ENCODE measurements around the gene VAT1L.

Gene VAT1L

DNA sequence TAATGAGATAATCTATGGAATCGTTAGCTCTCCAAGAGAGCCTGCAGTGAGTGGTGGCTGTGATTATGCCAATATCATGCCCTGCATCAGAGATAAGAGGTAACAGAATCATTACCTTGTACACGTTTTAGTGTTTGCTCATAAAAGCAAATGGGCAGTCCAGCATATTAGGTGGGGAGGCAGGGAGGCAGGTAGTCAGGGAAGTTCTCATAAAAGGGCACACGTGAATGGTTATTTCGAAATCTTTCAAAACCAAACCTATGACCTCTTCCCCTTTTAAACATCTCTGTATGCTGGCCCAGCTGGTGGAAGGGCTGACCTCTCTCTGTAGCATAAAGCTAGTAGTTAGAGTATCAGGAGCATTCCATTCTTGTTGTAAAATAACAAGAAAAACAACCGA is 51.7 kb downstream of the VAT1L start:
- no peak overlapping the region for H3K4me3 ChIP-seq (ENCODE audit: low read depth, low read length)
- no peak for TF ChIP-seq CTCF (IDR thresholded peaks at IDR 0.05; ENCODE audit: low read depth, low read length, missing control alignments)
- no peak for DNase-seq (ENCODE audit: low read depth)

DNA sequence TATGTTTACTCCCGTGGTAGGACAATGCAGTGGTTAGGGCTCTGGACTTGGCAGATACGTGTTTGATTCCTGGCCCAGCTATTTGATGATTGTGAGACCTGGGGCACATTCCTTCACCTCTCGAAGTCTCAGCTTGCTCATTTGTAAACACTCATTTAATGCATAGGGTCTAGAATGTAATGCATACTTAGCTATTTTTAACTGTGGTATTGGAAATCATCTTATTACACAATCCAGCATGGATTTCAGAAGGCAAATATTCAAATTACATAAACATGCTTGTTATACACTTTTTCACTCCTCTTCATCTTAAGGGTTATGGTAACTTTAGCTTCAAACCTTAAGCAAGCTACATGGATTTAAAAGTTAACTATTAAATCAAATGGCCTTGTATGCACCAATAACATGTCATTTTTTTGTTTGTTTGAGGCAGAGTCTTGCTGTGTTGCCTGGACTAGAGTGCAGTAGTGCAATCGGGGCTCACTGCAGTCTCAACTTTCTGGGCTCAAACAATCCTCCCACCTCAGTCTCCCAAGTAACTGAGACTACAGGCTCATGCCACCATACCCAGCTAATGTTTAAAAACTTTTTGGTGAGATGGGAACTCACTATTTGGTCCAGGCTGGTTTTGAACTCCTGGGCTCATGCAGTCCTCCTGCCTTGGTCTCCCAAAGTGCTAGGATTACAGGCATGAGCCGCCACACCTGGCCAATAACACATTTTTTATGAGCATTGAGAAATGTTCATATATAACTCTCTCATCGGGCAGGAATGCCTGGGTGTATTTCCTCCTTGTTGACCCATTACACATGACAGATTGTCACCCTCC is 52.5 kb downstream of the VAT1L start:
- no peak for TF ChIP-seq CTCF (IDR thresholded peaks at IDR 0.05; ENCODE audit: low read depth, low read length, missing control alignments)
- no peak overlapping the region for H3K4me3 ChIP-seq (ENCODE audit: low read depth, low read length)
- DNase-seq (ENCODE audit: low read depth), result no peak

- no peak for TF ChIP-seq CTCF (IDR thresholded peaks at IDR 0.05; ENCODE audit: low read depth, low read length, missing control alignments)
- DNase-seq (ENCODE audit: low read depth), result no peak
- no peak overlapping the region for H3K4me3 ChIP-seq (ENCODE audit: low read depth, low read length)
These were observed 53.1 kb downstream of the VAT1L start for GRCh38 chr16:77841502-77841763.

DNA sequence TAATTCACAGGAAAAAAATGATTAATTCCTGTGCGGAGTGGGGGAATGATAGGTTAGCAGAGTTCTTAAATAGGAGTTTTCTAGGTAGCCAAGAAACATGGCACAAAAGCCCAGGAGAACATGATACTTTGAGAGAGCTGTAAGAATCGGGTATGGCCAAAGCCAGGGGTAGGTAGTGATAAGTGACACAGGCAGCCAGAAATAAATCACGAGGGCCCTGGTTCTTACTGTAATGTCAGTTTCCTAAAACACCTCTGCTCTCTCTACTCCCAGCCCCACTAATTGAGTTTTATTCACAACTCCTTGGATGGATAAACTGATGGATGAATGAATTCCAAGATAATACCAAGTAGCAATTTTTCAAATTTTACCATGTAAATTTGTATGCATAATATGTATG is 54.1 kb downstream of the VAT1L start:
- TF ChIP-seq CTCF (IDR thresholded peaks at IDR 0.05; ENCODE audit: low read depth, low read length, missing control alignments), result no peak
- DNase-seq (ENCODE audit: low read depth), result no peak
- H3K4me3 ChIP-seq (ENCODE audit: low read depth, low read length), result no peak overlapping the region

DNA sequence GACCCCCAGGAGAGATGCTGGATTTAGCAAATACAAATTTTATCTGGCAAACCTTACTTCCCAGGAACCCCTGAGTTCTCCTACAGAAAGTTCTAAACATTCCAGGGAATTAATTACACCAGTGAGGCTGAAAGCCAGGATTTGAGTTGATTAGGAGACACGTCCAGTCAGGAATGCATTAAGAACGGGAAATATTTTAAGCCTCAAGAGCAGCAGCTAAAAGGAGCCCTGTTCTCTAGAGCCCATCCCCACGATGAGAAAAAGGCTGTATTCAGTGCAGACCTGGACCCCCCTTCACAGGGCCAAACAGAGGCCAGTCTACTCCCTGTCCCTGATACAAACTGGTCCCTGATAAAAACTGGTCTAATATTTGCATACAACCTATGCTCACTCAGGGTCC is 55.0 kb downstream of the VAT1L start:
- no peak overlapping the region for H3K4me3 ChIP-seq (ENCODE audit: low read depth, low read length)
- no peak for TF ChIP-seq CTCF (IDR thresholded peaks at IDR 0.05; ENCODE audit: low read depth, low read length, missing control alignments)
- DNase-seq (ENCODE audit: low read depth), result no peak

DNA sequence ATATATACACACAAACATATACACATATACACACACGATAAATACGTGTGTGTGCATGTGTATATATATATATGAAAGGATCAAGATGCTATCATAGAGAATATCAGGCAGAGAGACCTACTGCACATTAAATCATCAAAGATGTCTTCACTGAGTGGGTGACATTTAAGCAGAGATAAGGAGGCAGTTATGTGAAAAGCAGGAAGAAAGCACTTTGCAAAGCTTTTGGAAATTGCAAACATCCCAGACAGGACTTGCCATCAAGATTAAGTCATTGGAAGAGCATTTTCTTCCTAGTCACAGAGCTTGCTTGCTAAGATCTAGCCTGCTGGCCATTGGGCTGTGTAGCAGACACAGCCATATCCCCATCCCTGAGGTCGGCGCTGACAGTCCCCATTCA is 56.4 kb downstream of the VAT1L start:
- DNase-seq (ENCODE audit: low read depth), result no peak
- H3K4me3 ChIP-seq (ENCODE audit: low read depth, low read length), result no peak overlapping the region
- TF ChIP-seq CTCF (IDR thresholded peaks at IDR 0.05; ENCODE audit: low read depth, low read length, missing control alignments), result no peak

DNA sequence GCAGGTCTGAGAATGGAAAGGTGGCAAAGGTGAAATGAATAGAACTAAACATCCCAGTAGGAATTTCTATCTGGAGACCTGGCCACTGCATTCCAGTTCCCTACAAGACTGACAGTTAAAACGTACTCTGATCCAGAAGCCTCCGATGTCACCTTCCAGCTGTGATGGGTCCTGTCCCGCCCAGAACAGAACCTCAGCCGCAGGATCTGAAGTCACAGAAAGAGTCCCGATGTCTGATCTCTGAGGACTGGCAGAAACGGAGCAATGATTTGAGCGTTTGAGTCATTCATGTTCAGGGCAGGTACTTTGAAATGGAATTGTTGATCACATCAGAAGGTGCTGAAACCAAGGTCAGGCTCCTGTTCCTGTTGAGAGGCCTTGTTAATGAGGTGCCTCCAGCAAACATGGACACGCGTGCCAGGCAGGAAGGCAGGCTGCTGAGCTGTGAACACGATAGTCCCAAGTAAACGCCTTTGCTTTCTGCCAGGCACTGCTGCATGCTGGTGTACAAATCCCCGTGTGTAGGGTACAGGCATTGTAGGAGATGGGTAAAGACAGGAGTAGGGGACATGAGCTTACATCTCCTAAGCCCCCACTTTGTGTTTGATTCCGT is 61.4 kb downstream of the VAT1L start:
- no peak for TF ChIP-seq CTCF (IDR thresholded peaks at IDR 0.05; ENCODE audit: low read depth, low read length, missing control alignments)
- no peak overlapping the region for H3K4me3 ChIP-seq (ENCODE audit: low read depth, low read length)
- no peak for DNase-seq (ENCODE audit: low read depth)

All from GM12864 (cell line).